HCT116 (cell line): ENCODE results near the gene MCCD1. TPM values are rescaled to one million over a fixed set of nuclear protein-coding genes. Genes with fewer than 3 reads are reported as not detected.

Source experiments
- ATAC-seq: fragments of 200-7000 bp; cut with Tn5 transposase; 2 replicates; pipeline ENCODE4 v1.9.1; 2020; ENCODE audit warnings: mild to moderate bottlenecking, moderate library complexity
- BruUV-seq: library from RNA; stranded (reverse); fragments of 400-500 nt; replicated peaks from 2 replicates; lab custom pipeline; 2021; lab: Mats Ljungman, UMichigan
- CTCF ChIA-PET: fragments of 300-600 bp; sonication (Branson Sonifier 250); formaldehyde crosslinking; loops from one replicate; lab custom pipeline; 2021; ENCODE audit warnings: antibody characterized with exemption; lab: Charles Lee
- POLR2A ChIA-PET: fragments of 300-600, 350-600 bp; sonication (Branson Sonifier 250); formaldehyde crosslinking; loops from one replicate; lab custom pipeline; 2021; ENCODE audit warnings: antibody characterized with exemption; lab: Charles Lee
- RAD21 ChIA-PET, 2 experiments: fragments of 300-600 bp; sonication (Branson Sonifier 250); formaldehyde crosslinking; loops; one replicate each; lab custom pipeline; 2023; ENCODE audit warnings: low total read pairs in 2 of 2; ENCODE audit not compliant: uncharacterized antibody in 2 of 2, unreplicated experiment in 2 of 2, low non-redundant PET in 1 of 2; lab: Charles Lee
- DNase-seq: peaks from one replicate; pipeline ENCODE4 v3.0.0-alpha.2; 2010; ENCODE audit warnings: low read depth, low spot score
- H2AFZ ChIP-seq: fragments of 200-600 bp; shearing (Covaris generic), sonication (generic); 2 replicates; pipeline ENCODE4 v1.6.1; 2017; ENCODE audit warnings: low read depth, mixed run types, mixed read lengths, antibody characterized with exemption, low read length; ENCODE audit not compliant: poor library complexity, severe bottlenecking
- H3K27ac ChIP-seq: 2 replicates; pipeline ENCODE4 v1.5.1; 2012; ENCODE audit warnings: low read depth, low read length
- H3K27me3 ChIP-seq: fragments of 200-600 bp; sonication (generic); 2 replicates; pipeline ENCODE4 v1.6.1; 2016; ENCODE audit warnings: mixed run types, low read length, mixed read lengths; ENCODE audit not compliant: insufficient read depth
- H3K36me3 ChIP-seq, 2 experiments: fragments of 200-500 bp in 1 of 2; fragments of 200-600 bp in 1 of 2; sonication (Bioruptor generic) in 1 of 2; sonication (generic) in 1 of 2; 2 replicates each; pipeline versions ENCODE4 v1.5.1 to v1.6.1; 2014 to 2016; ENCODE audit warnings: low read length in 2 of 2, inconsistent platforms in 1 of 2, mixed read lengths in 1 of 2, mixed run types in 1 of 2; ENCODE audit not compliant: insufficient read depth in 2 of 2, control insufficient read depth in 1 of 2
- H3K4me1 ChIP-seq, 2 experiments: fragments of 200-600 bp in 1 of 2; sonication (generic) in 1 of 2; 2 replicates each; pipeline versions ENCODE4 v1.5.1 to v1.6.1; 2012 to 2017; ENCODE audit warnings: low read length in 2 of 2, inconsistent platforms in 1 of 2, mild to moderate bottlenecking in 1 of 2, mixed read lengths in 1 of 2, mixed run types in 1 of 2, moderate library complexity in 1 of 2; ENCODE audit not compliant: insufficient read depth in 2 of 2, control insufficient read depth in 1 of 2
- H3K4me2 ChIP-seq: fragments of 200-600 bp; sonication (generic); 2 replicates; pipeline ENCODE4 v1.6.1; 2017; ENCODE audit warnings: mixed run types, low read length, mixed read lengths
- H3K4me3 ChIP-seq, 2 experiments: fragments of 200-600 bp in 1 of 2; sonication (generic) in 1 of 2; replicated peaks in 1 of 2; 2 replicates each; pipeline ENCODE4 v1.5.1; 2011 to 2016; ENCODE audit warnings: low read length in 2 of 2, control low read depth in 1 of 2, low read depth in 1 of 2, mild to moderate bottlenecking in 1 of 2, mixed read lengths in 1 of 2, mixed run types in 1 of 2
- H3K79me2 ChIP-seq: fragments of 200-600 bp; sonication (generic); 2 replicates; pipeline ENCODE4 v1.6.1; 2017; ENCODE audit warnings: mild to moderate bottlenecking, mixed run types, low read length, moderate library complexity, mixed read lengths; ENCODE audit not compliant: insufficient read depth
- H3K9ac ChIP-seq: fragments of 200-600 bp; sonication (generic); 2 replicates; pipeline ENCODE4 v1.6.1; 2016; ENCODE audit warnings: low read length, mixed read lengths
- H3K9me2 ChIP-seq: fragments of 200-600 bp; sonication (generic), shearing (Covaris generic); 2 replicates; pipeline ENCODE4 v1.6.1; 2017; ENCODE audit warnings: mixed run types, mild to moderate bottlenecking, moderate library complexity; ENCODE audit not compliant: insufficient read depth
- H3K9me3 ChIP-seq, 2 experiments: fragments of 200-500 bp in 1 of 2; fragments of 200-600 bp in 1 of 2; sonication (Bioruptor generic) in 1 of 2; sonication (generic) in 1 of 2; 2 replicates each; pipeline ENCODE4 v1.6.1; 2014 to 2017; ENCODE audit warnings: low read length in 2 of 2, mixed read lengths in 2 of 2, inconsistent platforms in 1 of 2, low read depth in 1 of 2, mild to moderate bottlenecking in 1 of 2, mixed run types in 1 of 2, moderate library complexity in 1 of 2; ENCODE audit not compliant: control insufficient read depth in 1 of 2, insufficient read depth in 1 of 2
- H4K20me1 ChIP-seq: fragments of 200-600 bp; sonication (generic), shearing (Covaris generic); 2 replicates; pipeline ENCODE4 v1.6.1; 2017; ENCODE audit warnings: mixed run types, mild to moderate bottlenecking, moderate library complexity; ENCODE audit not compliant: insufficient read depth
- CBX3 ChIP-seq: IDR thresholded peaks from 2 replicates; pipeline ENCODE4 v1.6.1; 2012; ENCODE audit warnings: low read depth
- CEBPB ChIP-seq: IDR thresholded peaks from 2 replicates; pipeline ENCODE4 v1.6.1; 2012; ENCODE audit warnings: low read depth
- EGR1 ChIP-seq: IDR thresholded peaks from 2 replicates; pipeline ENCODE4 v1.6.1; 2012; ENCODE audit warnings: low read depth
- ELF1 ChIP-seq: IDR thresholded peaks from 2 replicates; pipeline ENCODE4 v1.6.1; 2012; ENCODE audit warnings: low read depth, borderline replicate concordance
- FOSL1 ChIP-seq: IDR thresholded peaks from 2 replicates; pipeline ENCODE4 v1.6.1; 2012; ENCODE audit warnings: low read depth
- POLR2AphosphoS5 ChIP-seq: IDR thresholded peaks from 2 replicates; pipeline ENCODE4 v1.6.1; 2011; ENCODE audit warnings: mild to moderate bottlenecking, low read depth, low read length, moderate library complexity
- SIN3A ChIP-seq: IDR thresholded peaks from 2 replicates; pipeline ENCODE4 v1.6.1; 2012; ENCODE audit warnings: low read depth
- SP1 ChIP-seq: IDR thresholded peaks from 2 replicates; pipeline ENCODE4 v1.6.1; 2012; ENCODE audit warnings: low read depth
- TCF7L2 ChIP-seq: IDR thresholded peaks from 2 replicates; pipeline ENCODE4 v1.7.0; 2011; ENCODE audit warnings: borderline replicate concordance, inconsistent platforms; ENCODE audit not compliant: insufficient read depth, insufficient read length; ENCODE audit errors: extremely low read depth
- YY1 ChIP-seq: IDR thresholded peaks from 2 replicates; pipeline ENCODE4 v1.6.1; 2011; ENCODE audit warnings: low read length, low read depth, moderate library complexity, mild to moderate bottlenecking; ENCODE audit not compliant: insufficient replicate concordance; ENCODE audit errors: extremely low read depth
- ZFX ChIP-seq: fragments of 450-650 bp; IDR thresholded peaks from 2 replicates; pipeline ENCODE4 v1.6.1; 2017
- intact Hi-C: fragments of 100-400 bp; cut with micrococcal nuclease; formaldehyde crosslinking; loops from 2 replicates; pipeline ENCODE4 v1.10.0; 2022
- total RNA-seq: library from RNA; stranded (reverse); gene quantifications from one replicate; pipeline ENCODE4 v1.2.1, GENCODE V29; 2021; ENCODE audit not compliant: unreplicated experiment
- TF ChIP-seq, protein P1 (sequence below): IDR thresholded peaks from 2 replicates; pipeline ENCODE4 v1.6.1; 2012; ENCODE audit warnings: low read depth
- TF ChIP-seq, protein P2 (sequence below): IDR thresholded peaks from 2 replicates; pipeline ENCODE4 v1.6.1; 2011; ENCODE audit warnings: mild to moderate bottlenecking, low read length, moderate library complexity; ENCODE audit not compliant: insufficient replicate concordance; ENCODE audit errors: extremely low read depth
- TF ChIP-seq, protein P3 (sequence below), 3 experiments: fragments of 200-600 bp in 1 of 3; sonication (generic) in 1 of 3; IDR thresholded peaks in 2 of 3; conservative IDR thresholded peaks in 1 of 3; 2 replicates each; pipeline ENCODE4 v1.5.1; 2012 to 2017; ENCODE audit warnings: low read depth in 2 of 3, low read length in 2 of 3, antibody characterized with exemption in 1 of 3, borderline replicate concordance in 1 of 3, control low read depth in 1 of 3, mild to moderate bottlenecking in 1 of 3, mixed read lengths in 1 of 3, mixed run types in 1 of 3, moderate library complexity in 1 of 3; ENCODE audit not compliant: insufficient read depth in 1 of 3
- TF ChIP-seq, protein P4 (sequence below): IDR thresholded peaks from 2 replicates; pipeline ENCODE4 v1.6.1; 2012

The MCCD1 gene
- total RNA-seq, 1 experiment from 2014 or later, result not detected

- Histone ChIP-seq H3K27ac (no peak overlapping the region), H3K4me2 (no peak overlapping the region), H3K9ac (no peak overlapping the region), H3K9me2 (no peaks in the 10 kb centered on the region), H4K20me1 (peaks cover 17% of the 10 kb centered on the region; the same call in 1 of the 2 replicates), H3K27me3 (no peaks in the 10 kb centered on the region), H3K36me3 (peaks cover 32 to 41% of the 10 kb centered on the region in 2 experiments; a peak in 3 of 4 replicates), H3K79me2 (peaks cover 21% of the 10 kb centered on the region), H3K9me3 (no peaks in the 10 kb centered on the region), H3K4me3 (no peak overlapping the region), H3K4me1 (no peaks in the 10 kb centered on the region; a peak in 1 of 4 replicates), H2AFZ (no peak overlapping the region)
- ChIA-PET CTCF (no interaction called here), RAD21 (no interaction called here), POLR2A (interaction anchor here (0.9 to 2.5 kb wide), 3 partner anchors 12 to 35 kb away, joined by 3 to 10 read pairs (median 4); partner anchors contain the start of gene MICB)
- TF ChIP-seq YY1 (no peak), TCF7L2 (no peak), FOSL1 (no peak), ZFX (no peak), ELF1 (no peak), EGR1 (no peak), CBX3 (no peak), POLR2AphosphoS5 (no peak; the same call in 1 of the 2 replicates), SP1 (no peak), CEBPB (no peak), SIN3A (no peak)
- TF ChIP-seq, protein P1, sequence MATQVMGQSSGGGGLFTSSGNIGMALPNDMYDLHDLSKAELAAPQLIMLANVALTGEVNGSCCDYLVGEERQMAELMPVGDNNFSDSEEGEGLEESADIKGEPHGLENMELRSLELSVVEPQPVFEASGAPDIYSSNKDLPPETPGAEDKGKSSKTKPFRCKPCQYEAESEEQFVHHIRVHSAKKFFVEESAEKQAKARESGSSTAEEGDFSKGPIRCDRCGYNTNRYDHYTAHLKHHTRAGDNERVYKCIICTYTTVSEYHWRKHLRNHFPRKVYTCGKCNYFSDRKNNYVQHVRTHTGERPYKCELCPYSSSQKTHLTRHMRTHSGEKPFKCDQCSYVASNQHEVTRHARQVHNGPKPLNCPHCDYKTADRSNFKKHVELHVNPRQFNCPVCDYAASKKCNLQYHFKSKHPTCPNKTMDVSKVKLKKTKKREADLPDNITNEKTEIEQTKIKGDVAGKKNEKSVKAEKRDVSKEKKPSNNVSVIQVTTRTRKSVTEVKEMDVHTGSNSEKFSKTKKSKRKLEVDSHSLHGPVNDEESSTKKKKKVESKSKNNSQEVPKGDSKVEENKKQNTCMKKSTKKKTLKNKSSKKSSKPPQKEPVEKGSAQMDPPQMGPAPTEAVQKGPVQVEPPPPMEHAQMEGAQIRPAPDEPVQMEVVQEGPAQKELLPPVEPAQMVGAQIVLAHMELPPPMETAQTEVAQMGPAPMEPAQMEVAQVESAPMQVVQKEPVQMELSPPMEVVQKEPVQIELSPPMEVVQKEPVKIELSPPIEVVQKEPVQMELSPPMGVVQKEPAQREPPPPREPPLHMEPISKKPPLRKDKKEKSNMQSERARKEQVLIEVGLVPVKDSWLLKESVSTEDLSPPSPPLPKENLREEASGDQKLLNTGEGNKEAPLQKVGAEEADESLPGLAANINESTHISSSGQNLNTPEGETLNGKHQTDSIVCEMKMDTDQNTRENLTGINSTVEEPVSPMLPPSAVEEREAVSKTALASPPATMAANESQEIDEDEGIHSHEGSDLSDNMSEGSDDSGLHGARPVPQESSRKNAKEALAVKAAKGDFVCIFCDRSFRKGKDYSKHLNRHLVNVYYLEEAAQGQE, result no peak
- TF ChIP-seq, protein P2, sequence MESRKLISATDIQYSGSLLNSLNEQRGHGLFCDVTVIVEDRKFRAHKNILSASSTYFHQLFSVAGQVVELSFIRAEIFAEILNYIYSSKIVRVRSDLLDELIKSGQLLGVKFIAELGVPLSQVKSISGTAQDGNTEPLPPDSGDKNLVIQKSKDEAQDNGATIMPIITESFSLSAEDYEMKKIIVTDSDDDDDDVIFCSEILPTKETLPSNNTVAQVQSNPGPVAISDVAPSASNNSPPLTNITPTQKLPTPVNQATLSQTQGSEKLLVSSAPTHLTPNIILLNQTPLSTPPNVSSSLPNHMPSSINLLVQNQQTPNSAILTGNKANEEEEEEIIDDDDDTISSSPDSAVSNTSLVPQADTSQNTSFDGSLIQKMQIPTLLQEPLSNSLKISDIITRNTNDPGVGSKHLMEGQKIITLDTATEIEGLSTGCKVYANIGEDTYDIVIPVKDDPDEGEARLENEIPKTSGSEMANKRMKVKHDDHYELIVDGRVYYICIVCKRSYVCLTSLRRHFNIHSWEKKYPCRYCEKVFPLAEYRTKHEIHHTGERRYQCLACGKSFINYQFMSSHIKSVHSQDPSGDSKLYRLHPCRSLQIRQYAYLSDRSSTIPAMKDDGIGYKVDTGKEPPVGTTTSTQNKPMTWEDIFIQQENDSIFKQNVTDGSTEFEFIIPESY, result no peak
- TF ChIP-seq, protein P3, sequence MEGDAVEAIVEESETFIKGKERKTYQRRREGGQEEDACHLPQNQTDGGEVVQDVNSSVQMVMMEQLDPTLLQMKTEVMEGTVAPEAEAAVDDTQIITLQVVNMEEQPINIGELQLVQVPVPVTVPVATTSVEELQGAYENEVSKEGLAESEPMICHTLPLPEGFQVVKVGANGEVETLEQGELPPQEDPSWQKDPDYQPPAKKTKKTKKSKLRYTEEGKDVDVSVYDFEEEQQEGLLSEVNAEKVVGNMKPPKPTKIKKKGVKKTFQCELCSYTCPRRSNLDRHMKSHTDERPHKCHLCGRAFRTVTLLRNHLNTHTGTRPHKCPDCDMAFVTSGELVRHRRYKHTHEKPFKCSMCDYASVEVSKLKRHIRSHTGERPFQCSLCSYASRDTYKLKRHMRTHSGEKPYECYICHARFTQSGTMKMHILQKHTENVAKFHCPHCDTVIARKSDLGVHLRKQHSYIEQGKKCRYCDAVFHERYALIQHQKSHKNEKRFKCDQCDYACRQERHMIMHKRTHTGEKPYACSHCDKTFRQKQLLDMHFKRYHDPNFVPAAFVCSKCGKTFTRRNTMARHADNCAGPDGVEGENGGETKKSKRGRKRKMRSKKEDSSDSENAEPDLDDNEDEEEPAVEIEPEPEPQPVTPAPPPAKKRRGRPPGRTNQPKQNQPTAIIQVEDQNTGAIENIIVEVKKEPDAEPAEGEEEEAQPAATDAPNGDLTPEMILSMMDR (IDR thresholded peaks at IDR 0.05 in 2 of 3, conservative IDR thresholded peaks at IDR 0.05 in 1 of 3; ENCODE audit: borderline replicate concordance in 1 of 3, insufficient read depth in 1 of 3, low read depth in 2 of 3, low read length in 2 of 3), result no peak
- TF ChIP-seq, protein P4, sequence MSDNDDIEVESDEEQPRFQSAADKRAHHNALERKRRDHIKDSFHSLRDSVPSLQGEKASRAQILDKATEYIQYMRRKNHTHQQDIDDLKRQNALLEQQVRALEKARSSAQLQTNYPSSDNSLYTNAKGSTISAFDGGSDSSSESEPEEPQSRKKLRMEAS, result no peak
- DNase-seq, result no peak
- no TSS peak for BruUV-seq
- intact Hi-C loops, result no loop called here
- peak; percentile 43 for ATAC-seq
Observed at GRCh38 chr6:31529329-31530150, 778 bp downstream of the MCCD1 start.
